Measurements from ENCODE around the gene SAP30. TPM values are rescaled to one million over a fixed set of nuclear protein-coding genes. Genes with fewer than 3 reads are reported as not detected.

The SAP30 gene
- total and polyA plus RNA-seq, 2 of the 4 experiments (the other 2 are of a cell fraction): 3.8 to 11.7 TPM

DNA sequence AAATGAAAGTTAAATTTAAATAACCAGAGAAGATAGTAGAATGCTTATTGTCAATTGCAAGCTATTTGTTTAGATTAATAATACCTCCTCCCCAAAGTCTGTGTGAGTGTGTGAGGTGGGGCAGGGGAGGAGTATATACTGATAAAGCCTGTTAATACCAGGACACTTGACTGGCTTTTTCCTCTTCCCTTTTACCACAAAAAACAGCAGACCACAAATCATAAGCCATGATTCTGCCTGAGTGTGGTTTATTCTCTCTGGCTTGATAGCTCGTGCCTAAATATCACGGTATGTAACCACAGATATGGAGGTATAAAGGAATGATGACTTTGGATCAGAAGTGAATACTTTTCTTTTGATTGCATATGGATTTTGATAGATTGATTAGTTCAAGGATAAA, 50.0 kb downstream of the SAP30 start:
- Histone ChIP-seq H3K27me3 (ENCODE audit: control insufficient read depth, insufficient read depth, low read length) (no peaks in the 10 kb centered on the region), H3K9me3 (ENCODE audit: control insufficient read depth, insufficient read depth, low read length) (no peaks in the 10 kb centered on the region), H3K9me1 (ENCODE audit: insufficient read depth, low read length) (0 out of 2 replicates have a peak, but pooled peaks cover 4% of the 10 kb centered on the region), H3K4me1 (ENCODE audit: control insufficient read depth, insufficient read depth, low read length) (peaks cover 7% of the 10 kb centered on the region), H3K4me3 (ENCODE audit: insufficient read depth, low read depth, low read length) (no peak overlapping the region), H3K9ac (ENCODE audit: low read depth, low read length) (no peak overlapping the region), H3K18ac (ENCODE audit: low read depth, low read length) (no peak overlapping the region), H4K8ac (ENCODE audit: low read depth in 2 of 2, low read length in 2 of 2) (no peak overlapping the region), H4K5ac (ENCODE audit: low read depth, low read length) (no peak overlapping the region), H2BK5ac (ENCODE audit: low read depth, low read length, poor library complexity, severe bottlenecking) (no peak overlapping the region), H3K56ac (ENCODE audit: extremely low read depth, insufficient read depth, low read length) (no peak overlapping the region), H3K4ac (ENCODE audit: low read depth, low read length) (no peak overlapping the region), H2BK20ac (ENCODE audit: low read depth, low read length) (no peak overlapping the region), H3K23ac (ENCODE audit: low read depth, low read length) (no peak overlapping the region), H2BK120ac (ENCODE audit: low read depth, low read length) (no peak overlapping the region), H2AK9ac (replicated peaks; ENCODE audit: low read depth, low read length, poor library complexity) (no peak overlapping the region), H4K20me1 (ENCODE audit: insufficient read depth, low read length) (no peaks in the 10 kb centered on the region), H3K4me2 (ENCODE audit: low read depth, low read length) (no peak overlapping the region), H3K14ac (replicated peaks; ENCODE audit: low read depth, low read length) (no peak overlapping the region), H2AK5ac (ENCODE audit: low read depth, low read length) (no peak overlapping the region), H3K79me1 (ENCODE audit: low read depth in 1 of 2, low read length in 2 of 2) (no peaks in the 10 kb centered on the region), H2BK15ac (ENCODE audit: low read depth, low read length) (no peak overlapping the region), H3K27ac (ENCODE audit: insufficient read depth, low read length) (no peak overlapping the region), H2AFZ (replicated peaks; ENCODE audit: low read length, poor library complexity) (no peak overlapping the region), H4K91ac (ENCODE audit: insufficient read depth, low read depth, low read length) (no peak overlapping the region), H3K36me3 (ENCODE audit: control insufficient read depth, insufficient read depth, low read length) (no peaks in the 10 kb centered on the region)
- DNase-seq (no peak), ATAC-seq (ENCODE audit: low read depth) (no peak)
- no peak for TF ChIP-seq MAZ (IDR thresholded peaks at IDR 0.05; ENCODE audit: borderline replicate concordance, low read depth, low read length)
- TF ChIP-seq RAD21 (IDR thresholded peaks at IDR 0.05; ENCODE audit: low read length): no peak
- TF ChIP-seq RFX5 (IDR thresholded peaks at IDR 0.05; ENCODE audit: low read depth, low read length): no peak
- no peak for TF ChIP-seq MXI1 (IDR thresholded peaks at IDR 0.05; ENCODE audit: borderline replicate concordance, low read depth, low read length)
- TF ChIP-seq MAFK (IDR thresholded peaks at IDR 0.05; ENCODE audit: low read depth, low read length): no peak
- TF ChIP-seq CHD1 (IDR thresholded peaks at IDR 0.05; ENCODE audit: low read depth, low read length): no peak
- TF ChIP-seq, protein P1, sequence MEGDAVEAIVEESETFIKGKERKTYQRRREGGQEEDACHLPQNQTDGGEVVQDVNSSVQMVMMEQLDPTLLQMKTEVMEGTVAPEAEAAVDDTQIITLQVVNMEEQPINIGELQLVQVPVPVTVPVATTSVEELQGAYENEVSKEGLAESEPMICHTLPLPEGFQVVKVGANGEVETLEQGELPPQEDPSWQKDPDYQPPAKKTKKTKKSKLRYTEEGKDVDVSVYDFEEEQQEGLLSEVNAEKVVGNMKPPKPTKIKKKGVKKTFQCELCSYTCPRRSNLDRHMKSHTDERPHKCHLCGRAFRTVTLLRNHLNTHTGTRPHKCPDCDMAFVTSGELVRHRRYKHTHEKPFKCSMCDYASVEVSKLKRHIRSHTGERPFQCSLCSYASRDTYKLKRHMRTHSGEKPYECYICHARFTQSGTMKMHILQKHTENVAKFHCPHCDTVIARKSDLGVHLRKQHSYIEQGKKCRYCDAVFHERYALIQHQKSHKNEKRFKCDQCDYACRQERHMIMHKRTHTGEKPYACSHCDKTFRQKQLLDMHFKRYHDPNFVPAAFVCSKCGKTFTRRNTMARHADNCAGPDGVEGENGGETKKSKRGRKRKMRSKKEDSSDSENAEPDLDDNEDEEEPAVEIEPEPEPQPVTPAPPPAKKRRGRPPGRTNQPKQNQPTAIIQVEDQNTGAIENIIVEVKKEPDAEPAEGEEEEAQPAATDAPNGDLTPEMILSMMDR (conservative IDR thresholded peaks at IDR 0.05; ENCODE audit: low read depth, low read length): no peak
- TF ChIP-seq, protein P2, sequence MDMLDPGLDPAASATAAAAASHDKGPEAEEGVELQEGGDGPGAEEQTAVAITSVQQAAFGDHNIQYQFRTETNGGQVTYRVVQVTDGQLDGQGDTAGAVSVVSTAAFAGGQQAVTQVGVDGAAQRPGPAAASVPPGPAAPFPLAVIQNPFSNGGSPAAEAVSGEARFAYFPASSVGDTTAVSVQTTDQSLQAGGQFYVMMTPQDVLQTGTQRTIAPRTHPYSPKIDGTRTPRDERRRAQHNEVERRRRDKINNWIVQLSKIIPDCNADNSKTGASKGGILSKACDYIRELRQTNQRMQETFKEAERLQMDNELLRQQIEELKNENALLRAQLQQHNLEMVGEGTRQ (IDR thresholded peaks at IDR 0.05; ENCODE audit: low read depth, low read length): no peak
- no peak for TF ChIP-seq FOS (IDR thresholded peaks at IDR 0.05; ENCODE audit: low read depth, low read length)
- no peak for TF ChIP-seq BHLHE40 (IDR thresholded peaks at IDR 0.05; ENCODE audit: low read depth, low read length)
- TF ChIP-seq ELK1 (IDR thresholded peaks at IDR 0.05; ENCODE audit: borderline replicate concordance, low read depth, low read length): no peak
- TF ChIP-seq RCOR1 (IDR thresholded peaks at IDR 0.05; ENCODE audit: insufficient replicate concordance, low read length): no peak
- TF ChIP-seq POLR2A (IDR thresholded peaks at IDR 0.05; ENCODE audit: low read depth, low read length): no peak
- TF ChIP-seq CEBPB (IDR thresholded peaks at IDR 0.05; ENCODE audit: low read depth, low read length): no peak
- no peak for TF ChIP-seq NFE2L2 (IDR thresholded peaks at IDR 0.05; ENCODE audit: low read depth, low read length)
- TF ChIP-seq SMC3 (IDR thresholded peaks at IDR 0.05; ENCODE audit: low read depth, low read length): no peak
- ChIA-PET POLR2A (ENCODE audit: unreplicated experiment) (interaction anchor here (0.6 kb wide), 1 partner anchor 88 kb away, joined by 3 read pairs; no protein-coding TSS in a partner anchor), CTCF (interaction anchor here (0.5 to 2.7 kb wide), 19 partner anchors 12 to 1717 kb away, joined by 3 to 24 read pairs (median 4); no protein-coding TSS in a partner anchor)
- intact Hi-C loops (cut with micrococcal nuclease): loop anchor here (1.0 to 5.0 kb wide), 6 partner anchors 74 to 896 kb away; no protein-coding TSS in a partner anchor
- in situ Hi-C loops (cut with MboI; ENCODE audit: low sequenced_read_pairs): loop anchor here (5.0 kb wide), 1 partner anchor 72 kb away; no protein-coding TSS in a partner anchor
- WGBS, 2 experiments (ENCODE audit: extremely low coverage in 2 of 2, insufficient read length in 1 of 2): no CpG with 5 or more reads among the region's 2 CpGs
- dilution Hi-C loops (cut with HindIII; ENCODE audit: low sequenced_read_pairs, unreplicated experiment): no loop called here
- no TSS peak for BruUV-seq (replicated peaks)
